WTC11 (cell line): Measurements from ENCODE around the gene EEF1E1. TPM values are rescaled to one million over a fixed set of nuclear protein-coding genes. Genes with fewer than 3 reads are reported as not detected.

Source experiments
- ATAC-seq: fragments of 200-7000 bp; cut with Tn5 transposase; 2 replicates; pipeline ENCODE4 v1.10.0; 2021; ENCODE audit warnings: mild to moderate bottlenecking, moderate library complexity
- Bru-seq: library from RNA; stranded (reverse); fragments of 400-500 nt; gene quantifications from one replicate; lab custom pipeline; 2021; lab: Mats Ljungman, UMichigan
- CTCF ChIA-PET: fragments of 300-600 bp; sonication (Branson Sonifier 250); formaldehyde crosslinking; loops from one replicate; lab custom pipeline; 2021; ENCODE audit warnings: antibody characterized with exemption; lab: Charles Lee
- POLR2A ChIA-PET: fragments of 350-600 bp; sonication (Branson Sonifier 250); formaldehyde crosslinking; loops from one replicate; lab custom pipeline; 2021; ENCODE audit warnings: antibody characterized with exemption; lab: Charles Lee
- DNase-seq: peaks from one replicate; pipeline ENCODE4 v3.0.0; 2021; ENCODE audit warnings: low spot score
- H3K27ac Mint-ChIP-seq: 2 replicates; pipeline ENCODE4 v1.8.0; 2021; ENCODE audit warnings: mixed read lengths
- H3K27me3 Mint-ChIP-seq: 2 replicates; pipeline ENCODE4 v1.8.0; 2021; ENCODE audit warnings: low read depth, mild to moderate bottlenecking, moderate library complexity, mixed read lengths
- H3K36me3 Mint-ChIP-seq: 2 replicates; pipeline ENCODE4 v1.8.0; 2021; ENCODE audit warnings: mixed read lengths
- H3K4me1 Mint-ChIP-seq: 2 replicates; pipeline ENCODE4 v1.8.0; 2022; ENCODE audit warnings: mixed read lengths
- H3K4me3 Mint-ChIP-seq: 2 replicates; pipeline ENCODE4 v1.8.0; 2021; ENCODE audit warnings: mild to moderate bottlenecking, moderate library complexity, mixed read lengths
- H3K9me3 Mint-ChIP-seq: 2 replicates; pipeline ENCODE4 v1.8.0; 2021; ENCODE audit warnings: mixed read lengths
- CREM ChIP-seq: sonication (generic); formaldehyde crosslinking; IDR thresholded peaks from 2 replicates; pipeline ENCODE4 v1.8.1; 2022; ENCODE audit warnings: mild to moderate bottlenecking, missing genetic modification reagents, moderate library complexity
- E2F5 ChIP-seq: sonication (generic); formaldehyde crosslinking; IDR thresholded peaks from 2 replicates; pipeline ENCODE4 v1.8.1; 2022; ENCODE audit warnings: mild to moderate bottlenecking, moderate library complexity, missing genetic modification reagents
- EMX1 ChIP-seq: fragments of 250-450 bp; sonication (Bioruptor Pico); IDR thresholded peaks from 2 replicates; pipeline ENCODE4 v1.8.0; 2021; ENCODE audit warnings: mild to moderate bottlenecking
- ESRRA ChIP-seq: sonication (generic); formaldehyde crosslinking; IDR thresholded peaks from 2 replicates; pipeline ENCODE4 v1.8.1; 2022; ENCODE audit warnings: mild to moderate bottlenecking, missing genetic modification reagents, borderline replicate concordance
- FOXJ3 ChIP-seq: sonication (generic); formaldehyde crosslinking; IDR thresholded peaks from 2 replicates; pipeline ENCODE4 v1.9.0; 2021; ENCODE audit warnings: missing genetic modification reagents, mild to moderate bottlenecking, borderline replicate concordance
- FOXK1 ChIP-seq: sonication (generic); formaldehyde crosslinking; IDR thresholded peaks from 2 replicates; pipeline ENCODE4 v1.8.0; 2022; ENCODE audit warnings: mild to moderate bottlenecking, moderate library complexity, missing genetic modification reagents
- FOXP1 ChIP-seq: sonication (generic); formaldehyde crosslinking; IDR thresholded peaks from 2 replicates; pipeline ENCODE4 v1.8.0; 2022; ENCODE audit warnings: missing genetic modification reagents, mild to moderate bottlenecking, moderate library complexity, borderline replicate concordance
- GABPB1 ChIP-seq: sonication (generic); formaldehyde crosslinking; IDR thresholded peaks from 2 replicates; pipeline ENCODE4 v1.8.1; 2023; ENCODE audit warnings: mild to moderate bottlenecking, missing genetic modification reagents
- GRHL2 ChIP-seq: fragments of 250-450 bp; sonication (Bioruptor Pico); IDR thresholded peaks from 2 replicates; pipeline ENCODE4 v1.8.0; 2022; ENCODE audit warnings: mild to moderate bottlenecking, moderate library complexity; ENCODE audit not compliant: insufficient replicate concordance, severe bottlenecking
- GTF2I ChIP-seq: fragments of 250-450 bp; sonication (Bioruptor Pico); conservative IDR thresholded peaks from 2 replicates; pipeline ENCODE4 v1.4.0; 2021; ENCODE audit warnings: mild to moderate bottlenecking
- HMGXB4 ChIP-seq: sonication (generic); formaldehyde crosslinking; IDR thresholded peaks from 2 replicates; pipeline ENCODE4 v1.8.1; 2023; ENCODE audit warnings: mild to moderate bottlenecking, moderate library complexity, missing genetic modification reagents
- IRF2 ChIP-seq: sonication (generic); formaldehyde crosslinking; IDR thresholded peaks from 2 replicates; pipeline ENCODE4 v1.8.0; 2022; ENCODE audit warnings: low read depth, missing genetic modification reagents, borderline replicate concordance
- MAX ChIP-seq: sonication (generic); formaldehyde crosslinking; IDR thresholded peaks from 2 replicates; pipeline ENCODE4 v1.8.0; 2022; ENCODE audit warnings: mild to moderate bottlenecking, missing genetic modification reagents
- NFATC4 ChIP-seq: fragments of 250-450 bp; sonication (Bioruptor Pico); IDR thresholded peaks from 2 replicates; pipeline ENCODE4 v1.9.0; 2021; ENCODE audit warnings: mild to moderate bottlenecking
- NFE2L1 ChIP-seq: sonication (generic); formaldehyde crosslinking; IDR thresholded peaks from 2 replicates; pipeline ENCODE4 v1.8.1; 2023; ENCODE audit warnings: missing genetic modification reagents
- NFYB ChIP-seq: sonication (generic); formaldehyde crosslinking; conservative IDR thresholded peaks from 2 replicates; pipeline ENCODE4 v1.8.0; 2022; ENCODE audit warnings: low read depth, missing genetic modification reagents
- RELA ChIP-seq: sonication (generic); formaldehyde crosslinking; IDR thresholded peaks from 2 replicates; pipeline ENCODE4 v1.8.1; 2022; ENCODE audit warnings: missing genetic modification reagents, mild to moderate bottlenecking, borderline replicate concordance
- SOX15 ChIP-seq: fragments of 250-450 bp; sonication (Bioruptor Pico); IDR thresholded peaks from 2 replicates; pipeline ENCODE4 v1.9.0; 2021; ENCODE audit warnings: mild to moderate bottlenecking
- SP1 ChIP-seq: sonication (generic); formaldehyde crosslinking; conservative IDR thresholded peaks from 2 replicates; pipeline ENCODE4 v1.8.1; 2022; ENCODE audit warnings: missing genetic modification reagents
- TCF7 ChIP-seq: sonication (generic); formaldehyde crosslinking; IDR thresholded peaks from 2 replicates; pipeline ENCODE4 v1.8.0; 2022; ENCODE audit warnings: mild to moderate bottlenecking, low read depth, missing genetic modification reagents, moderate library complexity
- TEAD4 ChIP-seq: sonication (generic); formaldehyde crosslinking; IDR thresholded peaks from 2 replicates; pipeline ENCODE4 v1.8.0; 2022; ENCODE audit warnings: mild to moderate bottlenecking, missing genetic modification reagents
- TP53 ChIP-seq: sonication (generic); formaldehyde crosslinking; IDR thresholded peaks from 2 replicates; pipeline ENCODE4 v1.8.1; 2023; ENCODE audit warnings: mild to moderate bottlenecking, missing genetic modification reagents
- ZBTB21 ChIP-seq: sonication (generic); formaldehyde crosslinking; IDR thresholded peaks from 2 replicates; pipeline ENCODE4 v1.8.1; 2023; ENCODE audit warnings: mild to moderate bottlenecking, missing genetic modification reagents, borderline replicate concordance
- ZBTB43 ChIP-seq: sonication (generic); formaldehyde crosslinking; IDR thresholded peaks from 2 replicates; pipeline ENCODE4 v1.8.1; 2023; ENCODE audit warnings: mild to moderate bottlenecking, missing genetic modification reagents
- ZNF219 ChIP-seq: sonication (generic); formaldehyde crosslinking; IDR thresholded peaks from 2 replicates; pipeline ENCODE4 v1.8.0; 2023; ENCODE audit warnings: missing genetic modification reagents, mild to moderate bottlenecking, borderline replicate concordance
- ZNF317 ChIP-seq: sonication (generic); formaldehyde crosslinking; IDR thresholded peaks from 2 replicates; pipeline ENCODE4 v1.8.1; 2023; ENCODE audit warnings: low read depth, mild to moderate bottlenecking, moderate library complexity, missing genetic modification reagents, borderline replicate concordance
- ZNF396 ChIP-seq: fragments of 250-450 bp; sonication (Bioruptor Pico); IDR thresholded peaks from 2 replicates; pipeline ENCODE4 v1.8.0; 2021; ENCODE audit warnings: mild to moderate bottlenecking, moderate library complexity, borderline replicate concordance
- ZSCAN18 ChIP-seq: fragments of 250-450 bp; sonication (Bioruptor Pico); IDR thresholded peaks from 2 replicates; pipeline ENCODE4 v2.1.2; 2022; ENCODE audit warnings: mild to moderate bottlenecking, moderate library complexity
- long read RNA-seq, 3 experiments: library from RNA in 1 of 3; library from capped mRNA in 1 of 3; library from polyadenylated mRNA in 1 of 3; unstranded in 2 of 3; stranded (forward) in 1 of 3; transcript quantifications; one replicate each; pipeline ENCODE4 v2.0.0, GENCODE V29; 2021
- total RNA-seq: library from RNA; stranded (reverse); gene quantifications from 3 replicates; pipeline ENCODE4 v1.2.3, GENCODE V29; 2021

The EEF1E1 gene
- total RNA-seq (68.6 to 89.2 TPM (median 76.0 TPM) in 3 replicates), Bru-seq, nascent RNA (percentile 97 among the genes with signal in this experiment)
- long read RNA-seq, experiment 1, transcript EEF1E1-205 (3 exons, 654 nt) = minor isoform, 20 of 219 reads
- long read RNA-seq, experiment 1, transcript EEF1E1-201 (4 exons, 1,077 nt) = major isoform, 166 of 219 reads
- long read RNA-seq, experiment 1, transcript EEF1E1-204 (4 exons, 591 nt) = minor isoform, 9 of 219 reads
- long read RNA-seq, experiment 1, partial matches to known transcripts = 3 of 219 reads
- long read RNA-seq, experiment 1, other reads (novel, unspliced or antisense) = 20 of 219 reads
- long read RNA-seq, experiment 2, transcript EEF1E1-205 (3 exons, 654 nt) = minor isoform, 13 of 157 reads
- long read RNA-seq, experiment 2, transcript EEF1E1-201 (4 exons, 1,077 nt) = major isoform, 107 of 157 reads
- long read RNA-seq, experiment 2, partial matches to known transcripts = 20 of 157 reads
- long read RNA-seq, experiment 2, other reads (novel, unspliced or antisense) = 10 of 157 reads
- long read RNA-seq, experiment 3, transcript EEF1E1-204 (4 exons, 591 nt) = minor isoform, 20 of 779 reads
- long read RNA-seq, experiment 3, transcript EEF1E1-201 (4 exons, 1,077 nt) = major isoform, 715 of 779 reads
- long read RNA-seq, experiment 3, partial matches to known transcripts = 2 of 779 reads
- long read RNA-seq, experiment 3, other reads (novel, unspliced or antisense) = 40 of 779 reads

GRCh38 chr6:8102122-8102958 lies at the start of gene EEF1E1:
EEF1E1 (minus strand) TSS chr6:8102548; CDS start chr6:8102521, 27 bp downstream.
- Mint-ChIP-seq H3K36me3 (peaks cover 16% of the 10 kb centered on the region), H3K27ac (peak within 1 kb of the TSS; percentile 98), H3K4me3 (peak within 1 kb of the TSS; percentile 98), H3K27me3 (no peaks in the 10 kb centered on the region), H3K4me1 (peaks cover 32% of the 10 kb centered on the region), H3K9me3 (peaks cover 11% of the 10 kb centered on the region)
- peak; percentile 97 for DNase-seq
- peak; percentile 96 for ATAC-seq
- ChIA-PET CTCF (interaction anchor here (0.8 to 1.4 kb wide), 5 partner anchors 29 to 116 kb away, joined by 3 to 10 read pairs (median 4); partner anchors contain the start of gene BLOC1S5), POLR2A (interaction anchor here (0.5 to 1.7 kb wide), 6 partner anchors 17 to 402 kb away, joined by 3 to 9 read pairs (median 3); partner anchors contain the start of gene BLOC1S5)
- no peak for TF ChIP-seq ZSCAN18 (CRISPR knock-in tag)
- TF ChIP-seq FOXK1 (CRISPR knock-in tag) = peak; percentile 63; the same call in 1 of the 2 replicates
- no peak for TF ChIP-seq CREM
- 0 out of 2 replicates have a peak, but pooled peaks have one; percentile 54 for TF ChIP-seq ZBTB43 (CRISPR knock-in tag)
- TF ChIP-seq MAX (CRISPR knock-in tag) = peak; percentile 94
- peak; percentile 70; the same call in 1 of the 2 replicates for TF ChIP-seq E2F5 (CRISPR knock-in tag)
- peak; percentile 84 for TF ChIP-seq SP1
- TF ChIP-seq NFYB (CRISPR knock-in tag) = peak; percentile 73
- no peak for TF ChIP-seq GTF2I (CRISPR knock-in tag)
- TF ChIP-seq TEAD4 (CRISPR knock-in tag) = 0 out of 2 replicates have a peak, but pooled peaks have one; percentile 16
- TF ChIP-seq IRF2 (CRISPR knock-in tag) = no peak
- TF ChIP-seq FOXP1 (CRISPR knock-in tag) = peak; percentile 50; the same call in 1 of the 2 replicates
- TF ChIP-seq NFE2L1 = peak; percentile 81; the same call in 1 of the 2 replicates
- no peak for TF ChIP-seq ZBTB21 (CRISPR knock-in tag)
- TF ChIP-seq ZNF396 (CRISPR knock-in tag) = no peak
- TF ChIP-seq RELA = no peak

GRCh38 chr6:8149350-8149749 lies 47.0 kb upstream of the EEF1E1 start:
- H3K36me3 Mint-ChIP-seq = no peaks in the 10 kb centered on the region
- DNase-seq = no peak
- no peaks in the 10 kb centered on the region for H3K27me3 Mint-ChIP-seq
- peaks cover 16% of the 10 kb centered on the region for H3K4me1 Mint-ChIP-seq
- TF ChIP-seq HMGXB4 (CRISPR knock-in tag) (no peak), TCF7 (CRISPR knock-in tag) (no peak), GABPB1 (CRISPR knock-in tag) (no peak), FOXJ3 (CRISPR knock-in tag) (no peak), ZNF317 (CRISPR knock-in tag) (no peak), ZBTB21 (CRISPR knock-in tag) (no peak), TEAD4 (CRISPR knock-in tag) (no peak), ZNF219 (CRISPR knock-in tag) (no peak), CREM (no peak), ESRRA (CRISPR knock-in tag) (no peak), GRHL2 (no peak), EMX1 (no peak), SOX15 (CRISPR knock-in tag) (no peak), TP53 (CRISPR knock-in tag) (no peak), NFATC4 (no peak)
- POLR2A ChIA-PET = no interaction called here
- no peak overlapping the region for H3K4me3 Mint-ChIP-seq
- ATAC-seq = no peak
- CTCF ChIA-PET = no interaction called here
- H3K9me3 Mint-ChIP-seq = no peaks in the 10 kb centered on the region
- H3K27ac Mint-ChIP-seq = no peak overlapping the region
